Heart left ventricle (tissue), 16 donors: ENCODE results near the gene DPP8. TPM values are rescaled to one million over a fixed set of nuclear protein-coding genes. Genes with fewer than 3 reads are reported as not detected.

Experiments used
- ATAC-seq, 4 donors: fragments of 200-7000 bp; cut with Tn5 transposase; one replicate each; pipeline ENCODE4 v1.9.1; 2020 to 2022; ENCODE audit warnings: moderate library complexity in 4 of 4, mild to moderate bottlenecking in 3 of 4, moderate number of reproducible peaks in 1 of 4
- DNase-seq, 5 donors: peaks; one replicate each; pipeline ENCODE4 v3.0.0-alpha.2; 2020
- H3K27ac ChIP-seq, 12 donors: fragments of 200-600 bp; sonication (generic) in 4 of 12; one replicate each; pipeline versions ENCODE4 v1.5.0 to v1.8.0; 2016 to 2022; ENCODE audit warnings: mild to moderate bottlenecking in 2 of 12
- H3K27me3 ChIP-seq, 9 donors: fragments of 200-600 bp; sonication (generic) in 2 of 9; one replicate each; pipeline versions ENCODE4 v1.5.1 to v1.8.0; 2016 to 2022; ENCODE audit warnings: mild to moderate bottlenecking in 3 of 9
- H3K36me3 ChIP-seq, 9 donors: fragments of 200-600 bp; sonication (generic) in 2 of 9; one replicate each; pipeline versions ENCODE4 v1.5.0 to v1.8.0; 2018 to 2022; ENCODE audit warnings: mild to moderate bottlenecking in 2 of 9
- H3K4me1 ChIP-seq, 12 donors: fragments of 200-600 bp; sonication (generic) in 4 of 12; one replicate each; pipeline versions ENCODE4 v1.5.0 to v1.8.0; 2016 to 2022; ENCODE audit warnings: mild to moderate bottlenecking in 3 of 12
- H3K4me3 ChIP-seq, 12 donors: fragments of 200-600 bp; sonication (generic) in 4 of 12; one replicate each; pipeline versions ENCODE4 v1.5.0 to v1.8.0; 2017 to 2022; ENCODE audit warnings: mild to moderate bottlenecking in 9 of 12, moderate library complexity in 4 of 12
- H3K9me3 ChIP-seq, 12 donors: fragments of 200-600 bp; sonication (generic) in 4 of 12; one replicate each; pipeline versions ENCODE4 v1.5.0 to v1.8.0; 2016 to 2022; ENCODE audit warnings: mild to moderate bottlenecking in 1 of 12
- CTCF ChIP-seq, 12 donors: fragments of 200-600 bp; sonication (generic) in 4 of 12; IDR thresholded peaks; one replicate each; pipeline versions ENCODE4 v1.5.0 to v1.8.0; 2018 to 2022; ENCODE audit warnings: antibody characterized with exemption in 12 of 12, mild to moderate bottlenecking in 5 of 12
- POLR2A ChIP-seq, 2 donors: fragments of 450-650 bp; IDR thresholded peaks; one replicate each; pipeline ENCODE4 v1.6.1; 2017; ENCODE audit warnings: antibody characterized with exemption in 2 of 2, mild to moderate bottlenecking in 2 of 2, moderate library complexity in 2 of 2
- WGBS, 4 donors: extraction: QIAGEN DNeasy Blood & Tissue Kit in 2 of 4; methylation state at CpG; one replicate each; pipeline versions ENCODE4 v1.1.5 to v1.1.7; 2013 to 2018; 5-methylcytosine and 5-hydroxymethylcytosine counted together
- intact Hi-C, 10 donors: fragments of 100-400 bp; cut with DNase I; formaldehyde crosslinking; loops; one replicate each; pipeline versions ENCODE4 v1.11.1 to v1.14.2; 2022
- long read RNA-seq, 3 donors: library from polyadenylated mRNA; unstranded; transcript quantifications; one replicate each; pipeline ENCODE4 v2.0.0, GENCODE V29; 2020 to 2021
- polyA plus RNA-seq, 2 donors: library from polyadenylated mRNA; stranded (reverse); fragments of 200-250 nt; gene quantifications; one replicate each; pipeline ENCODE4 v1.2.3, GENCODE V29; 2013
- total RNA-seq, 9 donors: library from RNA; depleted of rRNA in 2 of 9; stranded (reverse); fragments of >200 nt in 2 of 9; fragmentation: NEBNext Ultra II Directional in 3 of 9; extraction: Animal tissue kit (Norgen Biotek cat#: 25700) in 3 of 9; gene quantifications; one replicate each; pipeline versions ENCODE4 v1.1.0 to v1.2.4, GENCODE V29; 2016 to 2023
- donor health status: ischemic (EF 13 %, LVEDD 7.1; RV severe dilation, severe dysfunction).
- donor health status: healthy with polysubstance abuse.
- donor health status: DM: no; HTN: yes; CAD: no.
- donor health status: DM: no; HTN: no; CAD: no.
- donor health status: ischemic (EF 25% LVEDD 6.9; RV normal size, moderate dysfunction).
- donor health status: ischemic (EF 25% LVEDD 5.7; RV mildly dilated, moderate dysfunction).
- donor health status: healthy.
- donor health status: DM: yes; HTN: yes; CAD: no.
- donor health status: ischemic (EF 35%, LVEDD 5.7; RV mildly dilated, moderate dysfunction).
- donor health status: nonischemic (EF 11% LVEDD 7.7; RV severe dilation, severe dysfunction).
- donor health status: DM: yes; HTN: yes; CAD: no.
- donor health status: PGD.
- donor health status: ischemic (EF 29% LVEDD 5.4; RV normal size, mild dysfunction).
- donor health status: nonischemic (EF 23%, LVEDD 6.1; RV moderate dilation, normal function).

The DPP8 gene
- total RNA-seq (10 to 100 TPM; 34.9 to 44.5 (median 39.5) TPM), polyA plus RNA-seq (10 to 100 TPM in 1 of 2 donors, 1 to 10 TPM in 1; 10.0 to 22.0 TPM)
- long read RNA-seq, donor 1, transcript DPP8-201 (20 exons, 3,139 nt): major isoform, 22 of 51 reads
- long read RNA-seq, donor 1, partial matches to known transcripts: 9 of 51 reads
- long read RNA-seq, donor 1, other reads (novel, unspliced or antisense): 20 of 51 reads
- long read RNA-seq, donor 2, full-length matches to known transcripts: 49 of 115 reads
- long read RNA-seq, donor 2, partial matches to known transcripts: 10 of 115 reads
- long read RNA-seq, donor 2, other reads (novel, unspliced or antisense): 56 of 115 reads
- long read RNA-seq, donor 3, transcript DPP8-201 (20 exons, 3,139 nt): major isoform, 12 of 42 reads
- long read RNA-seq, donor 3, partial matches to known transcripts: 6 of 42 reads
- long read RNA-seq, donor 3, other reads (novel, unspliced or antisense): 20 of 42 reads

- peak within 1 kb of the TSS; percentile 83 to 100 (median 97) for H3K4me3 ChIP-seq
- peaks cover 0 to 3% (median 0%) of the 10 kb centered on the region in 12 donors for H3K9me3 ChIP-seq
- no peaks in the 10 kb centered on the region for H3K27me3 ChIP-seq
- peak within 1 kb of the TSS; percentile 85 to 99 (median 94) for H3K27ac ChIP-seq
- peaks cover 8 to 46% (median 35%) of the 10 kb centered on the region in 12 donors for H3K4me1 ChIP-seq
- H3K36me3 ChIP-seq: peaks cover 0 to 16% (median 5%) of the 10 kb centered on the region in 9 donors
- TF ChIP-seq CTCF (IDR thresholded peaks at IDR 0.05) (peak; percentile 68 to 98 (median 88)), POLR2A (IDR thresholded peaks at IDR 0.05) (peak in 1 of 2 donors; percentile 54)
- ATAC-seq (peak; percentile 94 to 99 (median 98)), DNase-seq (peak; percentile 93 to 96 (median 94))
- WGBS, 4 donors: 0 to 1% (median 1%) methylated on average over 33 to 75 of the region's 75 CpGs
- intact Hi-C loops: loop anchor here in 1 of 10 donors (1.0 kb wide), 1 partner anchor 94 kb away; the partner anchor contains the start of gene INTS14
Observed at GRCh38 chr15:65516997-65517865, at the start of gene DPP8. Gene DPP8 (minus strand): TSS chr15:65517689. CDS start chr15:65512553, 5,136 bp downstream.

GRCh38 chr15:65561934-65562333 is 44.4 kb upstream of the DPP8 start:
- no peak for DNase-seq
- H3K9me3 ChIP-seq: peaks cover 0 to 6% (median 0%) of the 10 kb centered on the region in 12 donors
- 93 to 96% (median 94%) methylated on average over 6 of the region's 6 CpGs for WGBS, 4 donors
- no peak for TF ChIP-seq CTCF (IDR thresholded peaks at IDR 0.05)
- no peak for TF ChIP-seq POLR2A (IDR thresholded peaks at IDR 0.05)
- H3K27ac ChIP-seq: no peak overlapping the region
- peaks cover 0 to 86% (median 73%) of the 10 kb centered on the region in 9 donors for H3K36me3 ChIP-seq
- no peak for ATAC-seq
- no peaks in the 10 kb centered on the region for H3K27me3 ChIP-seq
- no peak overlapping the region for H3K4me3 ChIP-seq
- intact Hi-C loops: no loop called here
- H3K4me1 ChIP-seq: no peaks in the 10 kb centered on the region

- no peaks in the 10 kb centered on the region for H3K27me3 ChIP-seq
- peaks cover 0 to 86% (median 68%) of the 10 kb centered on the region in 9 donors for H3K36me3 ChIP-seq
Observed at GRCh38 chr15:65559941-65560340, 42.5 kb upstream of the DPP8 start.

More at GRCh38 chr15:65559941-65560340, 42.5 kb upstream of the DPP8 start:
- H3K27ac ChIP-seq: no peak overlapping the region
- no peaks in the 10 kb centered on the region for H3K9me3 ChIP-seq
- no peak for ATAC-seq
- DNase-seq: no peak
- TF ChIP-seq POLR2A (IDR thresholded peaks at IDR 0.05) (no peak), CTCF (IDR thresholded peaks at IDR 0.05) (no peak)
- H3K4me3 ChIP-seq: no peak overlapping the region
- intact Hi-C loops: no loop called here
- H3K4me1 ChIP-seq: no peaks in the 10 kb centered on the region
